Spleen (tissue), 11 donors: ENCODE data around the gene TRIO. TPM values are rescaled to one million over a fixed set of nuclear protein-coding genes. Genes with fewer than 3 reads are reported as not detected.
A peak's percentile ranks its signal among the peaks of the same experiment; 100 is the strongest.

Experiments used
- DNase-seq: peaks from one replicate; pipeline ENCODE4 v3.0.0-alpha.2; 2020
- H3K27ac ChIP-seq, 8 donors: fragments of 200-600 bp; sonication (generic) in 7 of 8; 1 replicate in 4 of 8; 2 replicates in 4 of 8; pipeline versions ENCODE4 v1.5.0 to v1.8.0; 2016 to 2021; ENCODE audit warnings: inconsistent platforms in 4 of 8, mild to moderate bottlenecking in 4 of 8, moderate library complexity in 1 of 8
- H3K27me3 ChIP-seq, 7 donors: fragments of 200-600 bp; sonication (generic) in 6 of 7; replicated peaks in 1 of 7; 1 replicate in 4 of 7; 2 replicates in 3 of 7; pipeline versions ENCODE4 v1.5.0 to v1.8.0; 2016 to 2021; ENCODE audit warnings: inconsistent platforms in 3 of 7, mild to moderate bottlenecking in 1 of 7
- H3K36me3 ChIP-seq, 6 donors: fragments of 200-600 bp; sonication (generic) in 5 of 6; 1 replicate in 4 of 6; 2 replicates in 2 of 6; pipeline versions ENCODE4 v1.5.0 to v1.8.0; 2016 to 2021; ENCODE audit warnings: inconsistent platforms in 2 of 6
- H3K4me1 ChIP-seq, 6 donors: fragments of 200-600 bp; sonication (generic) in 5 of 6; 1 replicate in 3 of 6; 2 replicates in 3 of 6; pipeline versions ENCODE4 v1.5.0 to v1.8.0; 2016 to 2021; ENCODE audit warnings: inconsistent platforms in 3 of 6
- H3K4me3 ChIP-seq, 8 donors: fragments of 200-600 bp; sonication (generic) in 7 of 8; 1 replicate in 4 of 8; 2 replicates in 4 of 8; pipeline versions ENCODE4 v1.5.0 to v1.8.0; 2016 to 2021; ENCODE audit warnings: inconsistent platforms in 4 of 8, mild to moderate bottlenecking in 4 of 8, moderate library complexity in 2 of 8
- H3K9me3 ChIP-seq, 8 donors: fragments of 200-600 bp; sonication (generic) in 7 of 8; 1 replicate in 4 of 8; 2 replicates in 4 of 8; pipeline versions ENCODE4 v1.5.0 to v1.8.0; 2016 to 2021; ENCODE audit warnings: inconsistent platforms in 4 of 8
- POLR2A ChIP-seq, 3 donors: fragments of 450-650 bp; IDR thresholded peaks; one replicate each; pipeline ENCODE4 v1.5.1; 2017; ENCODE audit warnings: antibody characterized with exemption in 3 of 3, mild to moderate bottlenecking in 1 of 3
- POLR2AphosphoS5 ChIP-seq, 3 donors: sonication (generic); formaldehyde crosslinking; IDR thresholded peaks; one replicate each; pipeline ENCODE4 v1.5.1; 2017; ENCODE audit warnings: antibody characterized with exemption in 3 of 3
- WGBS, 5 donors: extraction: QIAGEN DNeasy Blood & Tissue Kit in 3 of 5; methylation state at CpG; one replicate each; pipeline versions ENCODE4 v1.1.5 to v1.1.7; 2013 to 2018; 5-methylcytosine and 5-hydroxymethylcytosine counted together
- intact Hi-C: fragments of 100-400 bp; cut with DNase I; formaldehyde crosslinking; loops from one replicate; pipeline ENCODE4 v1.15.0; 2023; ENCODE audit warnings: low total_unique reads
- polyA plus RNA-seq, 3 donors: library from polyadenylated mRNA; stranded (reverse); fragments of 200-250 nt; gene quantifications; one replicate each; pipeline ENCODE4 v1.2.1, GENCODE V29; 2013
- total RNA-seq, 7 donors: library from RNA; depleted of rRNA in 3 of 7; stranded (reverse); fragments of >200 nt in 3 of 7; fragmentation: NEBNext Ultra II Directional in 4 of 7; extraction: Animal tissue kit (Norgen Biotek cat#: 25700) in 4 of 7; gene quantifications; one replicate each; pipeline versions ENCODE4 v1.1.0 to v1.2.1, GENCODE V29; 2016 to 2021
- TF ChIP-seq, protein P1 (sequence below), 11 experiments: fragments of 200-600 bp in 7 of 11; fragments of 450-650 bp in 4 of 11; sonication (generic) in 4 of 11; IDR thresholded peaks in 8 of 11; conservative IDR thresholded peaks in 3 of 11; 1 replicate in 7 of 11; 2 replicates in 4 of 11; pipeline versions ENCODE4 v1.4.0 to v1.8.0; 2016 to 2021; ENCODE audit warnings: antibody characterized with exemption in 11 of 11, inconsistent platforms in 4 of 11, mild to moderate bottlenecking in 1 of 11
- donor health status: healthy with polysubstance abuse.
- donor health status: DM: no; HTN: no; CAD: no; lungs with moderate emphysema.
- donor health status: DM: no; HTN: no; CAD: no.
- donor health status: Bipolar disorder and iron deficiency.
- donor health status: healthy.
- donor health status: DM: no; HTN: no; CAD: no.
- donor health status: DM: yes; HTN: yes; CAD: no.

The TRIO gene
- total and polyA plus RNA-seq, 10 donors, result 21.5 to 280 (median 190) TPM

DNA sequence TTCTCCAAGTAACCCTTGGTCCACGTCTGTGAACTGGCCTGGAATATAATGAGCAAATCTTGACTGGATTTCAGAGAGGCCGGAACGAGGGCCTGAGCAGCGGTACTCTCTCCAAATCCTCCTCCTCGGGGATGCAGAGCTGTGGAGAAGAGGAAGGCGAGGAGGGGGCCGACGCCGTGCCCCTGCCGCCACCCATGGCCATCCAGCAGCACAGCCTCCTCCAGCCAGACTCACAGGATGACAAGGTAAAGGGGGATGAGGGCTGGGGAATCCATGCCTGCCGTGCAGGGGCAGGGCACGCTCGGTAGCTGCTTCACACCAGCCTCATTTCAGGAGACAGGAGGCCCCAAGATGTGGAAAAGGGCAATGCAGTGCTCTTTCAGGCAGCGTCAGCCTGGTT, 319.5 kb downstream of the TRIO start:
- H3K27me3 ChIP-seq, result no peaks in the 10 kb centered on the region
- DNase-seq, result no peak
- H3K9me3 ChIP-seq, result no peaks in the 10 kb centered on the region
- peak in 2 of 3 donors; percentile 12 to 43 for TF ChIP-seq POLR2AphosphoS5 (IDR thresholded peaks at IDR 0.05)
- TF ChIP-seq POLR2A (IDR thresholded peaks at IDR 0.05), result no peak
- H3K27ac ChIP-seq, result no peak overlapping the region
- H3K4me3 ChIP-seq, result no peak overlapping the region
- peaks cover 0 to 24% (median 7%) of the 10 kb centered on the region in 6 donors for H3K4me1 ChIP-seq
- 91 to 97% (median 95%) methylated on average over 11 to 14 of the region's 14 CpGs for WGBS, 5 donors
- intact Hi-C loops, result no loop called here
- H3K36me3 ChIP-seq, result peaks cover 4 to 97% (median 49%) of the 10 kb centered on the region in 6 donors

DNA sequence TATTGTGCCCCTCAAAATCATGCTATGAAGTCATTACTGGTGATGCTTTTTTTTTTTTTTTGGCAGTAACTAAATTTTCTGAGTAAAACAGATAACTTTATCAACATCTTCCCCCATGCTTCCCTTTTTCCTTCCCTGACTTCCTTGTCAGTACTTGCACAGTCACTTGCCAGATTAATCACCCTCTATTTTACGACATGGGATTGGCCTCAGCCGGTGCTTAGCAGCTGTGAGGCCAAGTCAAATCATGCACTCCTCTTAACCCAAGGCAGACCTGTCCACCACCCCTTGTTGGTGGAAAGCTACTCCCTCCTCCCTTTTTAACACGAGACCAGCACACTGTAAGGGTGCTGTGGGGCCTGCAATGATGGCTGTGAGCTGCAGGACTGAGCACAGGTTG, 320.5 kb downstream of the TRIO start:
- DNase-seq, result no peak
- WGBS, 5 donors, result 24 to 48% (median 33%) methylated on average over 3 of the region's 3 CpGs
- Histone ChIP-seq H3K27ac (peak overlapping the region in 3 of 8 donors; percentile 68 to 72 (median 70)), H3K27me3 (no peaks in the 10 kb centered on the region), H3K4me3 (no peak overlapping the region), H3K9me3 (no peaks in the 10 kb centered on the region), H3K36me3 (peaks cover 4 to 100% (median 49%) of the 10 kb centered on the region in 6 donors), H3K4me1 (peaks cover 0 to 24% (median 7%) of the 10 kb centered on the region in 6 donors)
- no peak for TF ChIP-seq POLR2AphosphoS5 (IDR thresholded peaks at IDR 0.05)
- TF ChIP-seq, protein P1, sequence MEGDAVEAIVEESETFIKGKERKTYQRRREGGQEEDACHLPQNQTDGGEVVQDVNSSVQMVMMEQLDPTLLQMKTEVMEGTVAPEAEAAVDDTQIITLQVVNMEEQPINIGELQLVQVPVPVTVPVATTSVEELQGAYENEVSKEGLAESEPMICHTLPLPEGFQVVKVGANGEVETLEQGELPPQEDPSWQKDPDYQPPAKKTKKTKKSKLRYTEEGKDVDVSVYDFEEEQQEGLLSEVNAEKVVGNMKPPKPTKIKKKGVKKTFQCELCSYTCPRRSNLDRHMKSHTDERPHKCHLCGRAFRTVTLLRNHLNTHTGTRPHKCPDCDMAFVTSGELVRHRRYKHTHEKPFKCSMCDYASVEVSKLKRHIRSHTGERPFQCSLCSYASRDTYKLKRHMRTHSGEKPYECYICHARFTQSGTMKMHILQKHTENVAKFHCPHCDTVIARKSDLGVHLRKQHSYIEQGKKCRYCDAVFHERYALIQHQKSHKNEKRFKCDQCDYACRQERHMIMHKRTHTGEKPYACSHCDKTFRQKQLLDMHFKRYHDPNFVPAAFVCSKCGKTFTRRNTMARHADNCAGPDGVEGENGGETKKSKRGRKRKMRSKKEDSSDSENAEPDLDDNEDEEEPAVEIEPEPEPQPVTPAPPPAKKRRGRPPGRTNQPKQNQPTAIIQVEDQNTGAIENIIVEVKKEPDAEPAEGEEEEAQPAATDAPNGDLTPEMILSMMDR (IDR thresholded peaks at IDR 0.05 in 8 of 11, conservative IDR thresholded peaks at IDR 0.05 in 3 of 11), result no peak
- intact Hi-C loops, result no loop called here

DNA sequence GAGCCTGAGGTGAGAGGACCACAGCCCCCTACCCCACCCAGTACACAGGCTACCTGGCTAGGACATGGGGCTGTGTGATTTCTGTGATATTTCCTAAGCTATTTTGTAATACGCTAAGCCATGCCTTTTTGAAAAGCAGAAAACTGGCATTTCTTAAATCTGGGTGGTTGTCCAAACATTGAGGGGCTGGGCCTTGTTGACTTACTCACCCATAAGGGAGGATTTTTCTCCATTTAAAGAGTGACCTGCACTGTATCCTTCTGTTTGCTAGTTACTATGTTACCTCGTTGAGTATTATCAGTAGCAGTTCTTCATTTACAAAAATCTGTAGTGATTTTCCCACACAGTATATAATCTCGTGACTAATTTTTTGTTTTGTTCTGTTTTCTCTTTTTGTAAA, 321.0 kb downstream of the TRIO start:
- peak overlapping the region in 3 of 8 donors; percentile 68 to 72 (median 70) for H3K27ac ChIP-seq
- H3K36me3 ChIP-seq, result peaks cover 4 to 99% (median 49%) of the 10 kb centered on the region in 6 donors
- 60 to 77% (median 69%) methylated on average over 3 of the region's 3 CpGs for WGBS, 5 donors
- DNase-seq, result no peak
- peaks cover 0 to 24% (median 7%) of the 10 kb centered on the region in 6 donors for H3K4me1 ChIP-seq
- no peak for TF ChIP-seq POLR2AphosphoS5 (IDR thresholded peaks at IDR 0.05)
- TF ChIP-seq, protein P1 (IDR thresholded peaks at IDR 0.05 in 8 of 11, conservative IDR thresholded peaks at IDR 0.05 in 3 of 11), result no peak
- TF ChIP-seq POLR2A (IDR thresholded peaks at IDR 0.05), result no peak
- intact Hi-C loops, result no loop called here
- H3K27me3 ChIP-seq, result no peaks in the 10 kb centered on the region
- no peaks in the 10 kb centered on the region for H3K9me3 ChIP-seq
- H3K4me3 ChIP-seq, result no peak overlapping the region

DNA sequence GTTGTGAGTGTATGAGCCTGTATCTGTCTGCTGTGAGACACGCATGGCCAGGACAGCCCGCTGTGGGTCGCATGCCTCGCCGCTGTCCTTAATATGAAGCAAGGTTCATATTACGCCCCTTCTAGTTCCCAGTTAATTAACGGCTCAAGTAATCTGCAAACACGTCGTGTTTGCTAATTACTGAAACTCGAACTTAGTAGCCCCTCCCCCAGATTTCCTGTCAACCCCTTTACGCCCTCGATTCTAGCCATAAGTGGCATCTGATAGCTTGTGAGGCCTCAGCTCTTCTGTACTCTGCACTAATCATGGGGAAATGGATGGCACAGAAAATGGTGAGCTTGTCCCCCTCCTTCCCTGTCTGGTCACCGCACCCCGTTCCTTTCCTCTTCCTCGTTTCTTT, 321.5 kb downstream of the TRIO start:
- H3K27ac ChIP-seq, result peak overlapping the region in 3 of 8 donors; percentile 6 to 70 (median 68)
- no peak for TF ChIP-seq POLR2A (IDR thresholded peaks at IDR 0.05)
- TF ChIP-seq, protein P1 (IDR thresholded peaks at IDR 0.05 in 8 of 11, conservative IDR thresholded peaks at IDR 0.05 in 3 of 11), result no peak
- no peak for TF ChIP-seq POLR2AphosphoS5 (IDR thresholded peaks at IDR 0.05)
- intact Hi-C loops, result no loop called here
- H3K4me3 ChIP-seq, result no peak overlapping the region
- WGBS, 5 donors, result 63 to 83% (median 74%) methylated on average over 15 of the region's 15 CpGs
- peaks cover 4 to 98% (median 49%) of the 10 kb centered on the region in 6 donors for H3K36me3 ChIP-seq
- H3K27me3 ChIP-seq, result no peaks in the 10 kb centered on the region
- peaks cover 0 to 24% (median 7%) of the 10 kb centered on the region in 6 donors for H3K4me1 ChIP-seq
- H3K9me3 ChIP-seq, result no peaks in the 10 kb centered on the region
- DNase-seq, result no peak
